Activated naive CD4-positive, alpha-beta T cell treated with anti-CD3 and anti-CD28 coated beads for 36 hours (primary cell): ENCODE measurements around the gene CFAP251. TPM values are rescaled to one million over a fixed set of nuclear protein-coding genes. Genes with fewer than 3 reads are reported as not detected.
"Not testable (repeated sequence)": the region's sequence is repeated elsewhere in the genome, so short reads cannot be mapped to it uniquely, and the experiment has no call there.

Experiments
- CTCF ChIA-PET: fragments of 350-600 bp; sonication (Branson Sonifier 250); formaldehyde crosslinking; loops from one replicate; lab custom pipeline; 2021; ENCODE audit warnings: antibody characterized with exemption; lab: Charles Lee
- DNase-seq: peaks from one replicate; pipeline ENCODE4 v3.0.0-alpha.2; 2020
- H3K27ac Mint-ChIP-seq: one replicate; pipeline ENCODE4 v1.8.0; 2021; ENCODE audit warnings: mild to moderate bottlenecking, mixed read lengths
- H3K27me3 Mint-ChIP-seq: one replicate; pipeline ENCODE4 v1.8.0; 2021; ENCODE audit warnings: low read depth, mixed read lengths
- H3K36me3 Mint-ChIP-seq: one replicate; pipeline ENCODE4 v1.8.0; 2021; ENCODE audit warnings: low read depth, mixed read lengths
- H3K4me1 Mint-ChIP-seq: one replicate; pipeline ENCODE4 v1.8.0; 2021; ENCODE audit warnings: low read depth, mixed read lengths
- H3K4me3 Mint-ChIP-seq: one replicate; pipeline ENCODE4 v1.8.0; 2021; ENCODE audit warnings: mild to moderate bottlenecking, moderate library complexity, mixed read lengths
- H3K9me3 Mint-ChIP-seq: one replicate; pipeline ENCODE4 v1.8.0; 2021; ENCODE audit warnings: mixed read lengths
- intact Hi-C: fragments of 100-400 bp; cut with micrococcal nuclease; formaldehyde crosslinking; loops from one replicate; pipeline ENCODE4 v1.15.1; 2023
- total RNA-seq, 2 experiments: library from RNA; stranded (reverse); gene quantifications; one replicate each; pipeline ENCODE4 v1.2.3, GENCODE V29; 2021

CFAP251 gene, protein sequence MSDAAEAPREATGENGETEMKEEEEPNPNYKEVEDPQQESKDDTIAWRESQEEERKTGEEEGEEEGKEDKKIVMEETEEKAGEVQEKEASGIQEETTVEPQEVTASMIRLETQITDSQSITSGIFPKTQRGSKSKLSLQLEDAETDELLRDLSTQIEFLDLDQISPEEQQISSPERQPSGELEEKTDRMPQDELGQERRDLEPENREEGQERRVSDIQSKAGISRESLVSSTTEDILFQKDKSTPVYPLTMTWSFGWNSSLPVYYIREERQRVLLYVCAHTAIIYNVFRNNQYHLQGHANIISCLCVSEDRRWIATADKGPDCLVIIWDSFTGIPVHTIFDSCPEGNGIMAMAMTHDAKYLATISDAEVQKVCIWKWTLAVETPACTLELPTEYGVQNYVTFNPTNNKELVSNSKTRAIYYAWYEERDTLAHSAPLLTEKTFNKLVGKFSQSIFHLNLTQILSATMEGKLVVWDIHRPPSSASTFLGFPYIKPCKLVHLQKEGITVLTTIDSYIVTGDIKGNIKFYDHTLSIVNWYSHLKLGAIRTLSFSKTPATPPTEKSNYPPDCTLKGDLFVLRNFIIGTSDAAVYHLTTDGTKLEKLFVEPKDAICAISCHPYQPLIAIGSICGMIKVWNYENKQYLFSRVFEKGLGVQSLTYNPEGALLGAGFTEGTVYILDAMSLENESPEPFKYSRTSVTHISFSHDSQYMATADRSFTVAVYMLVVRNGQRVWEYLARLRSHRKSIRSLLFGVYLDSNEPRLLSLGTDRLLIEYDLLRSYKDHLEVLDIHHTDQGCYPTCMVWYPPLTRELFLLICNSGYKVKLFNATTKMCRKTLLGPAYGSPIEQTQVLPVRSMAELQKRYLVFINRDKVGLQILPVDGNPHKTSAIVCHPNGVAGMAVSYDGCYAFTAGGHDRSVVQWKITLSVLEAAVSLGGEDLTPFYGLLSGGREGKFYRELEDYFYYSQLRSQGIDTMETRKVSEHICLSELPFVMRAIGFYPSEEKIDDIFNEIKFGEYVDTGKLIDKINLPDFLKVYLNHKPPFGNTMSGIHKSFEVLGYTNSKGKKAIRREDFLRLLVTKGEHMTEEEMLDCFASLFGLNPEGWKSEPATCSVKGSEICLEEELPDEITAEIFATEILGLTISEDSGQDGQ
- under 1 TPM; 0.20 to 0.62 TPM for total RNA-seq

- intact Hi-C loops: loop anchor here (1.0 to 5.0 kb wide), 7 partner anchors 30 to 204 kb away; partner anchors contain the start of gene PSMD9
- Mint-ChIP-seq H3K4me3 (peak within 1 kb of the TSS; percentile 69), H3K27me3 (no peaks in the 10 kb centered on the region), H3K27ac (peak within 1 kb of the TSS; percentile 78), H3K36me3 (peaks cover 8% of the 10 kb centered on the region), H3K4me1 (peaks cover 16% of the 10 kb centered on the region), H3K9me3 (no peaks in the 10 kb centered on the region)
- CTCF ChIA-PET: interaction anchor here (0.7 to 2.5 kb wide), 9 partner anchors 10 to 234 kb away, joined by 3 to 11 read pairs (median 4); partner anchors contain the start of genes PSMD9 and RHOF
- DNase-seq: peak; percentile 98
Measured at GRCh38 chr12:121917950-121918678, at the start of gene CFAP251. TSS of gene CFAP251 (plus strand) at chr12:121918592. CDS start at chr12:121921306, 2,714 bp downstream.

DNA sequence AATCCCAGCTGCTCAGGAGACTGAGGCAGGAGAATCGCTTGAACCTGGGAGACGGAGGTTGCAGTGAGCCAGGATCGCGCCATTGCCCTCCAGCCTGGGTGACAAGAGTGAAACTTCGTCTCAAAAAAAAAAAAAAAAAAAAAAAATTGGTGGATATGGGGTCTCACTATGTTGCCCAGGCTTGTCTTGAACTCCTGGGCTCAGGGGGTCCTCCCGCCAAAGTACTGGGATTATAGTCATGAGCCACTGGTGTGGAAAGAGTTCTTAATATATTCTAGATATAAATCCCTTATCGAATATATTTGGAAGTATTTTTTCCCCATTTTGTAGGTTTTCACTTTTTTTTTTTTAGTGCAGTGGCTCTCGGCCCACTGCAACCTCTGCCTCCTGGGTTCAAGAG is 49.2 kb upstream of the CFAP251 start:
- DNase-seq, H3K9me3 Mint-ChIP-seq, intact Hi-C loops, H3K36me3 Mint-ChIP-seq, H3K4me1 Mint-ChIP-seq, H3K27me3 Mint-ChIP-seq, H3K27ac Mint-ChIP-seq, H3K4me3 Mint-ChIP-seq: not testable (repeated sequence)
- CTCF ChIA-PET: interaction anchor here (0.6 kb wide), 1 partner anchor 72 kb away, joined by 4 read pairs; no protein-coding TSS in a partner anchor

DNA sequence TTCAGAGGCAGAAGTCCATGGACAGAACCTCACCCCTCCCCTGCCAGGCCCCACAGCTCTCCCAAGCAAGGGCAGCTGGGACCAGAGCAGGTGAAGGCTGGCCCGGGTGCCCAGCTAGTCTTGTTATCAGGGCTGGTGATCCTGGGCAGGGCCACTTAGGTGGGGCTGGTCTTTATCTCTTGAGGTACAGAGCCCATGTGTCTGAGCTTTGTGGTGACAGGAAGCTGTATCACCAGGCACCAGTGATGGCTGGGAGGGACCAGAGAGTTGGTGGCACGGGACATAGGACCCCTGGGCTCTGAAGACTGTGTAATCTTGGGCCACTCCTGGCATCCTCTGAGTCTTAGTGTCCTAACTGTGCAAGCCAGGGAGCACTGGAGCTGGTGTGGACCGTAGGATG is 46.9 kb upstream of the CFAP251 start:
- Mint-ChIP-seq H3K36me3 (no peaks in the 10 kb centered on the region), H3K27me3 (no peaks in the 10 kb centered on the region), H3K4me1 (peaks cover 3% of the 10 kb centered on the region), H3K27ac (no peak overlapping the region), H3K9me3 (no peaks in the 10 kb centered on the region), H3K4me3 (no peak overlapping the region)
- no peak for DNase-seq
- CTCF ChIA-PET: interaction anchor here (1.6 kb wide), 1 partner anchor 77 kb away, joined by 4 read pairs; no protein-coding TSS in a partner anchor
- intact Hi-C loops: no loop called here

GRCh38 chr12:121872546-121873215 is 45.7 kb upstream of the CFAP251 start:
- no peaks in the 10 kb centered on the region for H3K9me3 Mint-ChIP-seq
- peak; percentile 10 for DNase-seq
- H3K27me3 Mint-ChIP-seq: no peaks in the 10 kb centered on the region
- H3K4me3 Mint-ChIP-seq: no peak overlapping the region
- CTCF ChIA-PET: interaction anchor here (1.0 to 1.6 kb wide), 2 partner anchors 15 to 78 kb away, joined by 3 to 4 read pairs; no protein-coding TSS in a partner anchor
- intact Hi-C loops: no loop called here
- H3K4me1 Mint-ChIP-seq: peaks cover 3% of the 10 kb centered on the region
- no peak overlapping the region for H3K27ac Mint-ChIP-seq
- H3K36me3 Mint-ChIP-seq: no peaks in the 10 kb centered on the region

DNA sequence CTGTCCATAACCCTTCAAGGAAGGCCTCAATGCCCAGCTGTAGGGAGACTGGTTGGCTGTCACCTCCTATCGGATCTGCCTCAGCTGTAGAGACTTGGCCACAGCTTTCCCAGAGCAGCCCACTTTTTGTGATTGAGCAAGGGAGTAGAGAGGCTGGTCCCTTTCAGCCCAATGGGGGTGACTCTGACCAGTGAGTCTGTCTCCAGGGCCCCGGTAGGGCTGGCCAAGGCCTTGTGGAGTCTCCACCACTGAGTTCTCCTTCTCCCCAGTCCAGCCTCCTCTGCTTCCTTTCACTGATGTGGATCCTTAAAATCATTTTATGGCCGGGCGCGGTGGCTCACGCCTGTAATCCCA is 45.2 kb upstream of the CFAP251 start:
- CTCF ChIA-PET: interaction anchor here (0.7 to 1.6 kb wide), 3 partner anchors 14 to 79 kb away, joined by 3 to 4 read pairs (median 4); partner anchors contain the start of gene PSMD9
- Mint-ChIP-seq H3K9me3 (no peaks in the 10 kb centered on the region), H3K27me3 (no peaks in the 10 kb centered on the region), H3K4me1 (peaks cover 3% of the 10 kb centered on the region), H3K27ac (no peak overlapping the region), H3K36me3 (no peaks in the 10 kb centered on the region), H3K4me3 (no peak overlapping the region)
- no peak for DNase-seq
- intact Hi-C loops: no loop called here

DNA sequence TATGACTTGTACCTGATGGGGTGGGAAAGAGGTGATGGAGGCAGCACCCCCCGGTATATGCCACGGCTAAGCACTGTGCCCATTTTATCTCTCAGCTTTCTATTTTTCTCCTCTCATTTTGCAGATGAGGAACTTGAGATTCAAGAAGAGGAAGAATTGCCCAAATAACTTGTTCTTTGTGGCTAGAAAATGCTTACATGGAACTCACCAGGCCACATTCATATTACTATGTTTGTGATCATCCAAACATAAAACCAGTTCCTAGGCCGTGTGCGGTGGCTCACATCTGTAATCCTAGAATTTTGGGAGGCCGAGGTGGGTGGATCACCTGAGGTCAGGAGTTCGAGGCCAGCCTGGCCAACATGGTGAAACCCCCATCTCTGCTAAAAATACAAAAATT is 44.3 kb upstream of the CFAP251 start:
- no peaks in the 10 kb centered on the region for H3K9me3 Mint-ChIP-seq
- CTCF ChIA-PET: interaction anchor here (0.6 to 0.7 kb wide), 2 partner anchors 14 to 280 kb away, joined by 4 read pairs; partner anchors contain the start of gene PSMD9
- no peaks in the 10 kb centered on the region for H3K27me3 Mint-ChIP-seq
- no peak overlapping the region for H3K27ac Mint-ChIP-seq
- H3K4me1 Mint-ChIP-seq: peaks cover 3% of the 10 kb centered on the region
- no peak overlapping the region for H3K4me3 Mint-ChIP-seq
- intact Hi-C loops: no loop called here
- DNase-seq: no peak
- no peaks in the 10 kb centered on the region for H3K36me3 Mint-ChIP-seq

GRCh38 chr12:121875582-121875981 is 42.8 kb upstream of the CFAP251 start:
- H3K4me3 Mint-ChIP-seq: no peak overlapping the region
- H3K9me3 Mint-ChIP-seq: no peaks in the 10 kb centered on the region
- CTCF ChIA-PET: interaction anchor here (0.7 to 1.4 kb wide), 2 partner anchors 81 to 248 kb away, joined by 3 to 7 read pairs; no protein-coding TSS in a partner anchor
- H3K27me3 Mint-ChIP-seq: no peaks in the 10 kb centered on the region
- intact Hi-C loops: no loop called here
- no peak for DNase-seq
- peaks cover 3% of the 10 kb centered on the region for H3K4me1 Mint-ChIP-seq
- no peaks in the 10 kb centered on the region for H3K36me3 Mint-ChIP-seq
- H3K27ac Mint-ChIP-seq: no peak overlapping the region

- H3K27ac Mint-ChIP-seq, H3K4me3 Mint-ChIP-seq, H3K9me3 Mint-ChIP-seq, H3K27me3 Mint-ChIP-seq, H3K4me1 Mint-ChIP-seq, H3K36me3 Mint-ChIP-seq, intact Hi-C loops, DNase-seq: not testable (repeated sequence)
- CTCF ChIA-PET: interaction anchor here (1.4 to 4.1 kb wide), 2 partner anchors 12 to 82 kb away, joined by 3 to 16 read pairs; partner anchors contain the start of gene PSMD9
Measured at GRCh38 chr12:121876080-121876447, 42.3 kb upstream of the CFAP251 start.

DNA sequence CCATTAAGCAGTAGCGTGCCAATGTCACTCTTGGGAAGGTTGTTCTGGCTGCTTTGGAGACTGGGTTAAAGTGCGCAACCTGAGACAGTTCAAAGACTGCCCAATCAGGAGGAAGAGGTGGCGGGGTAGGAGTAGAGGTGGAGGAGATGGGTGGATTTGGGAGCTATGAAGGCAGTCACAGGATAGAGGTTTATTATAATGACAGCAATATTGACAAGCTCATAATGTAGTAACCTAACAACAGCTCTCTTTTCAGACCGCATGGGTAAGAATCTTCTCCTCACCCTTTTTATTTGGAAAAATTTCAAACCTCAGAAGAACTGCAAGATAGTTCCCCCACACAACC is 35.1 kb upstream of the CFAP251 start:
- CTCF ChIA-PET: interaction anchor here (1.5 kb wide), 1 partner anchor 89 kb away, joined by 5 read pairs; the partner anchor contains the start of gene RHOF
- no peak for DNase-seq
- intact Hi-C loops: no loop called here
- H3K36me3 Mint-ChIP-seq: no peaks in the 10 kb centered on the region
- no peak overlapping the region for H3K4me3 Mint-ChIP-seq
- H3K9me3 Mint-ChIP-seq: no peaks in the 10 kb centered on the region
- peaks cover 7% of the 10 kb centered on the region for H3K4me1 Mint-ChIP-seq
- H3K27ac Mint-ChIP-seq: no peak overlapping the region
- H3K27me3 Mint-ChIP-seq: no peaks in the 10 kb centered on the region

DNA sequence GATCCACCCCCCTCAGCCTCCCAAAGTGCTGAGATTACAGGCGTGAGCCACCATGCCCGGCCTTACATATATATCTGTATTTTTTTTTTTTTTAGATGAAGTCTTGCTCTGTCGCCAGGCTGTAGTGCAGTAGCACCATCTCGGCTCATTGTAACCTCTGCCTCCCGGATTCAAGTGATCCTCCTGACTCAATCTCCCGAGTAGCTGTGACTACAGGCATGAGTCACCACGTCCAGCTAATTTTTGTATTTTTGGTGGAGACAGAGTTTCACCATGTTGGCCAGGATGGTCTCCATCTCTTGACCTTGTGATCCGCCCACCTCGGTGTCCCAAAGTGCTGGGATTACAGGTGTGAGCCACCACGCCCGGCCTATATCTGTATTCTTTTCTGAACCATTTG is 33.3 kb upstream of the CFAP251 start:
- peaks cover 18% of the 10 kb centered on the region for H3K4me1 Mint-ChIP-seq
- DNase-seq, H3K27ac Mint-ChIP-seq, intact Hi-C loops, H3K36me3 Mint-ChIP-seq, H3K27me3 Mint-ChIP-seq, H3K9me3 Mint-ChIP-seq, H3K4me3 Mint-ChIP-seq: not testable (repeated sequence)
- CTCF ChIA-PET: interaction anchor here (0.6 kb wide), 1 partner anchor 204 kb away, joined by 4 read pairs; no protein-coding TSS in a partner anchor
